Gastroesophageal sphincter (tissue), 4 donors: ENCODE results near the gene PTGES. TPM values are rescaled to one million over a fixed set of nuclear protein-coding genes. Genes with fewer than 3 reads are reported as not detected.

ENCODE experiments used
- ATAC-seq: fragments of 150-250 bp; one replicate; pipeline ENCODE4 v1.9.1; 2016; ENCODE audit warnings: mild to moderate bottlenecking, moderate library complexity
- H3K27ac ChIP-seq, 4 donors: fragments of 200-600 bp; sonication (generic) in 3 of 4; 1 replicate in 3 of 4; 2 replicates in 1 of 4; pipeline ENCODE4 v1.5.1; 2016 to 2019
- H3K27me3 ChIP-seq: fragments of 200-600 bp; sonication (generic); one replicate; pipeline ENCODE4 v1.5.1; 2019
- H3K36me3 ChIP-seq, 2 donors: fragments of 200-600 bp; sonication (generic); one replicate each; pipeline ENCODE4 v1.5.1; 2019; ENCODE audit warnings: control low read depth in 1 of 2
- H3K4me1 ChIP-seq, 3 donors: fragments of 200-600 bp; sonication (generic); 1 replicate in 2 of 3; 2 replicates in 1 of 3; pipeline ENCODE4 v1.5.1; 2016 to 2019; ENCODE audit warnings: control low read depth in 2 of 3
- H3K4me3 ChIP-seq, 2 donors: fragments of 200-600 bp; sonication (generic); one replicate each; pipeline ENCODE4 v1.5.1; 2019; ENCODE audit warnings: mild to moderate bottlenecking in 1 of 2, moderate library complexity in 1 of 2
- H3K9me3 ChIP-seq, 3 donors: fragments of 200-600 bp; sonication (generic); one replicate each; pipeline ENCODE4 v1.5.1; 2017 to 2019; ENCODE audit warnings: control low read depth in 2 of 3
- EP300 ChIP-seq: sonication (generic); formaldehyde crosslinking; IDR thresholded peaks from one replicate; pipeline ENCODE4 v1.6.1; 2017; ENCODE audit warnings: antibody characterized with exemption, mild to moderate bottlenecking
- POLR2A ChIP-seq, 2 donors: fragments of 450-650 bp; IDR thresholded peaks; one replicate each; pipeline ENCODE4 v1.6.1; 2017; ENCODE audit warnings: antibody characterized with exemption in 2 of 2, mild to moderate bottlenecking in 2 of 2, moderate library complexity in 1 of 2
- POLR2AphosphoS5 ChIP-seq: sonication (generic); formaldehyde crosslinking; IDR thresholded peaks from one replicate; pipeline ENCODE4 v1.6.1; 2017; ENCODE audit warnings: antibody characterized with exemption
- WGBS, 2 donors: methylation state at CpG; one replicate each; pipeline ENCODE4 v1.1.5; 2018; ENCODE audit warnings: low coverage in 1 of 2; 5-methylcytosine and 5-hydroxymethylcytosine counted together
- total RNA-seq, 4 donors: library from RNA; depleted of rRNA; stranded (reverse); fragments of >200 nt; gene quantifications; one replicate each; pipeline ENCODE4 v1.1.0, GENCODE V29; 2016
- TF ChIP-seq, protein P1 (sequence below), 4 experiments: fragments of 200-600 bp in 2 of 4; fragments of 450-650 bp in 2 of 4; sonication (generic) in 1 of 4; IDR thresholded peaks; one replicate each; pipeline ENCODE4 v1.5.1; 2017 to 2019; ENCODE audit warnings: antibody characterized with exemption in 4 of 4, mild to moderate bottlenecking in 2 of 4, moderate library complexity in 2 of 4

The PTGES gene
- total RNA-seq, 4 donors from 2014 or later: 0.78 to 15.1 (median 6.1) TPM

DNA sequence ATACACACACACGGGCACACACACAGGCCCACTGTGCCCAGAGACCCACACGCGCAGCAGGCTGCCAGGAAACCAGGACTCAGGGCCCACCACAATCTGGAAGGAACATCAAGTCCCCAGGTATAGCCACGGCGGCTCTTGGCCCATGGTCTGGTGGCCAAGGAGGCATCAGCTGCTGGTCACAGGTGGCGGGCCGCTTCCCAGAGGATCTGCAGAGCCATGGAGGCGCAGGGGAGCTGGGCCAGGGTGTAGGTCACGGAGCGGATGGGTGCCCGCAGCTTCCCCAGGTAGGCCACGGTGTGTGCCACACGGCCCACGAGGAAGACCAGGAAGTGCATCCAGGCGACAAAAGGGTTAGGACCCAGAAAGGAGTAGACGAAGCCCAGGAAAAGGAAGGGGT lies 13.4 kb downstream of the PTGES start:
- H3K27me3 ChIP-seq: peaks cover 6% of the 10 kb centered on the region
- no peak overlapping the region for H3K27ac ChIP-seq
- TF ChIP-seq, protein P1, sequence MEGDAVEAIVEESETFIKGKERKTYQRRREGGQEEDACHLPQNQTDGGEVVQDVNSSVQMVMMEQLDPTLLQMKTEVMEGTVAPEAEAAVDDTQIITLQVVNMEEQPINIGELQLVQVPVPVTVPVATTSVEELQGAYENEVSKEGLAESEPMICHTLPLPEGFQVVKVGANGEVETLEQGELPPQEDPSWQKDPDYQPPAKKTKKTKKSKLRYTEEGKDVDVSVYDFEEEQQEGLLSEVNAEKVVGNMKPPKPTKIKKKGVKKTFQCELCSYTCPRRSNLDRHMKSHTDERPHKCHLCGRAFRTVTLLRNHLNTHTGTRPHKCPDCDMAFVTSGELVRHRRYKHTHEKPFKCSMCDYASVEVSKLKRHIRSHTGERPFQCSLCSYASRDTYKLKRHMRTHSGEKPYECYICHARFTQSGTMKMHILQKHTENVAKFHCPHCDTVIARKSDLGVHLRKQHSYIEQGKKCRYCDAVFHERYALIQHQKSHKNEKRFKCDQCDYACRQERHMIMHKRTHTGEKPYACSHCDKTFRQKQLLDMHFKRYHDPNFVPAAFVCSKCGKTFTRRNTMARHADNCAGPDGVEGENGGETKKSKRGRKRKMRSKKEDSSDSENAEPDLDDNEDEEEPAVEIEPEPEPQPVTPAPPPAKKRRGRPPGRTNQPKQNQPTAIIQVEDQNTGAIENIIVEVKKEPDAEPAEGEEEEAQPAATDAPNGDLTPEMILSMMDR (IDR thresholded peaks at IDR 0.05): no peak
- TF ChIP-seq POLR2AphosphoS5 (no peak), EP300 (no peak), POLR2A (IDR thresholded peaks at IDR 0.05) (no peak)
- no peak for ATAC-seq
- H3K36me3 ChIP-seq: no peaks in the 10 kb centered on the region
- peaks cover 0 to 17% (median 0%) of the 10 kb centered on the region in 3 donors for H3K4me1 ChIP-seq
- H3K4me3 ChIP-seq: no peak overlapping the region
- 60 to 100% methylated on average over 1 of the region's 16 CpGs for WGBS, 2 donors
- no peaks in the 10 kb centered on the region for H3K9me3 ChIP-seq

DNA sequence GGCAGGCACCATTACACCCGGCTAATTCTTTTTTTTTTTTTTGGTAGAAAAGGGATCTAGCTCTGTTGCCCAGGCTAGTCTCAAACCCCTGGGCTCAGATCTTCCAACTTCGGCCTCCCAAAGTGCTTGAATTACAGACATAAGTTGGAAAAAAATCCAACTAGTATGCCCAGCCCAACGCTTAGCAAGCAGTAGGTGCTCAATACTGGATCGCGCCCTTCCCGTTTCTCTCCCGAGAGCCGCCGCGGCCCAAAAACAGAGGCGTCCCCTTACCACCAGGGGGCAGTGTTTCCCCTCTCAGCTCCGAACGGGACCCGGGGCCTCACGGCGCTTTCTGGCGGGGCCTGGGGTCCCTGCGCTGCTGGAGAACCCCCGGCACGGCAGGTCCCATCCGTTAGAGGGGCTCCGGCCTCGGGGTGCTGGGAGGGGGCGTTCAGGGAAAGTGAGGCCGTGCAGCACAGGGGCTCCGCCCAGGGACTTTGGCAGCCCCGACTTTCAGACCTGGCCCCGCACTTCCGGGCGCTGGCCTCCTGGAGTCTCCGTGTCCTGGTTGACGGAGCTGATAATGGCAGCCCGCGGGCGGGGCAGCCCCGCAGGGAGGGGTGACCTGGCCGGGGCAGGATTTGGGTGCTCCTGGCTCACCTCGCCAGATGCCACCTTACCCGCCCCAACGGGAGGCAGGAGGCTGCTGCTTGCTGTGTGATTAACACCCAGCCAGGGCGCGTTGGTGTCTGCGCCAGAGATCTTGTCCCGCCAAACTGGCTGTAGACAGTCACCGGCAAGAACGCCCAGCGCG lies 15.2 kb downstream of the PTGES start:
- H3K4me1 ChIP-seq: peaks cover 0 to 17% (median 0%) of the 10 kb centered on the region in 3 donors
- TF ChIP-seq, protein P1 (IDR thresholded peaks at IDR 0.05): peak in 3 of 4 experiments; percentile 95 to 97 (median 97)
- TF ChIP-seq POLR2A (IDR thresholded peaks at IDR 0.05) (peak in 1 of 2 donors; percentile 6), EP300 (no peak)
- 0% methylated on average over 1 of the region's 48 CpGs for WGBS, 2 donors

DNA sequence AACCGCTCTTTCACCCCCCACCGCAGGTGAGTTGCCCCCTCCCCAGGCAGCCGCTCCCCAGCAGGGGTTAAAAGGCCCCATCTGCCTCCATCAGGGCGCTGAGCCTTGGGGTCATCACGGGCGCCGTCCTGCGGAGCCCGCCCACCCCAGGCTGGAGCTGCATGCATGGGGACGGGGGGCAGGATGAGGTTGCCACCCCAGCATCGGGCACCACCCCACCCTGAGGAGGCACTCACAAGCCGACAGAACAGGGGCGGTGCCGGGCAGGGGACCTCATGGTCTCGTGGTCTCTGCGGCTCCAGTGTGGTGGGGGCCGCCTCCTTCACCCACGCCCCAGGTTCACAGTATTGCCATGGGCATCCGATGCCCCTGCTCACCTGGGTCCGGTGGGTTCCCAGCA lies 16.5 kb downstream of the PTGES start:
- no peaks in the 10 kb centered on the region for H3K36me3 ChIP-seq
- no peak overlapping the region for H3K27ac ChIP-seq
- peaks cover 10% of the 10 kb centered on the region for H3K27me3 ChIP-seq
- TF ChIP-seq EP300: no peak
- TF ChIP-seq, protein P1 (IDR thresholded peaks at IDR 0.05): no peak
- no peak for TF ChIP-seq POLR2A (IDR thresholded peaks at IDR 0.05)
- no peak for TF ChIP-seq POLR2AphosphoS5
- ATAC-seq: no peak
- no peak overlapping the region for H3K4me3 ChIP-seq
- peaks cover 0 to 17% (median 0%) of the 10 kb centered on the region in 3 donors for H3K4me1 ChIP-seq
- WGBS, 2 donors: no CpG with 5 or more reads among the region's 20 CpGs
- no peaks in the 10 kb centered on the region for H3K9me3 ChIP-seq

More for the DNA sequence above, 15.2 kb downstream of the PTGES start:
- H3K9me3 ChIP-seq: no peaks in the 10 kb centered on the region
- H3K4me3 ChIP-seq: peak overlapping the region; percentile 37 to 66
- H3K27ac ChIP-seq: peak overlapping the region in 3 of 4 donors; percentile 56 to 81 (median 78)
- no peaks in the 10 kb centered on the region for H3K36me3 ChIP-seq
- H3K27me3 ChIP-seq: peaks cover 6% of the 10 kb centered on the region
- peak; percentile 87 for ATAC-seq

DNA sequence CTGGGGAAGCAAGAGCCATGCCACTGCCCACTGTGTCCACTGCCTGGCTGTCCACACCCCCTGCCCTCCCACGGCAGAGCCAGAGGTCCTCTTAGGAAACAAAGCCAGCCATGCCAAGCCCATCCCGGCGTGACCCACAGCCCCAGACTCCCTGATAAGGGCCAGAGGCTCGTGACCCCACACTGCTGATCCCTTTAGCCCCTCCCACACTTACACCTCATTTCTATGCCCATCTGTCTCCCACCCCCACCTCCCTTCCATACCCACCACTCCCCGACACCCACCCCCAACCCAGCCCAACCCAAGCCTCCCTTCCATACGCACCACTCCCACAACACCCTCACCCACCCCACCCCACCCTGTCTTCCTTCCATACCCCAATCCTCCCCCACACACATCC lies 17.3 kb downstream of the PTGES start:
- ATAC-seq: no peak
- H3K4me3 ChIP-seq: no peak overlapping the region

More for the DNA sequence above, 17.3 kb downstream of the PTGES start:
- 45% methylated on average over 4 of the region's 6 CpGs; no CpG with 5 or more reads in 1 of the 2 donors for WGBS, 2 donors
- Histone ChIP-seq H3K27ac (no peak overlapping the region), H3K4me1 (peaks cover 0 to 17% (median 0%) of the 10 kb centered on the region in 3 donors), H3K9me3 (no peaks in the 10 kb centered on the region), H3K36me3 (no peaks in the 10 kb centered on the region), H3K27me3 (peaks cover 11% of the 10 kb centered on the region)
- TF ChIP-seq POLR2A (IDR thresholded peaks at IDR 0.05) (no peak), POLR2AphosphoS5 (no peak)
- TF ChIP-seq, protein P1 (IDR thresholded peaks at IDR 0.05): no peak
